BE2C (cell line): ENCODE data around the gene PITRM1.
"Not testable (repeated sequence)": the region's sequence is repeated elsewhere in the genome, so short reads cannot be mapped to it uniquely, and the experiment has no call there.

Experiments
- DNase-seq: peaks from one replicate; pipeline ENCODE4 v3.0.0-alpha.2; 2020
- H3K27me3 ChIP-seq: fragments of 250-450 bp; sonication (Bioruptor Pico); 2 replicates; pipeline ENCODE4 v1.5.1; 2020; ENCODE audit warnings: mild to moderate bottlenecking
- H3K36me3 ChIP-seq: fragments of 250-450 bp; sonication (Bioruptor Pico); 2 replicates; pipeline ENCODE4 v1.5.1; 2020; ENCODE audit warnings: mild to moderate bottlenecking
- H3K4me1 ChIP-seq: fragments of 250-450 bp; sonication (Bioruptor Pico); 2 replicates; pipeline ENCODE4 v1.5.1; 2020
- H3K4me3 ChIP-seq: 2 replicates; pipeline ENCODE4 v1.5.1; 2011; ENCODE audit warnings: low read depth, low read length
- H3K9me3 ChIP-seq: fragments of 250-450 bp; sonication (Bioruptor Pico); 2 replicates; pipeline ENCODE4 v1.5.1; 2020
- CTCF ChIP-seq: IDR thresholded peaks from 2 replicates; pipeline ENCODE4 v1.5.1; 2012; ENCODE audit warnings: mild to moderate bottlenecking, low read depth, low read length

PITRM1 gene

GRCh38 chr10:3107426-3107961 is 65.1 kb downstream of the PITRM1 start:
- no peaks in the 10 kb centered on the region for H3K36me3 ChIP-seq
- H3K4me1 ChIP-seq = no peaks in the 10 kb centered on the region
- no peaks in the 10 kb centered on the region for H3K9me3 ChIP-seq
- no peak for TF ChIP-seq CTCF
- H3K4me3 ChIP-seq = no peak overlapping the region
- DNase-seq = no peak
- H3K27me3 ChIP-seq = no peaks in the 10 kb centered on the region

- Histone ChIP-seq H3K4me1 (no peaks in the 10 kb centered on the region), H3K9me3 (no peaks in the 10 kb centered on the region), H3K4me3 (no peak overlapping the region), H3K36me3 (no peaks in the 10 kb centered on the region), H3K27me3 (no peaks in the 10 kb centered on the region)
- no peak for TF ChIP-seq CTCF
- DNase-seq = no peak
Measured at GRCh38 chr10:3106928-3107425, 65.6 kb downstream of the PITRM1 start.

- not testable (repeated sequence) for H3K4me1 ChIP-seq, H3K9me3 ChIP-seq, H3K4me3 ChIP-seq, H3K36me3 ChIP-seq, DNase-seq, H3K27me3 ChIP-seq
Measured at GRCh38 chr10:3106328-3106727, 66.3 kb downstream of the PITRM1 start.

- Histone ChIP-seq H3K27me3 (no peaks in the 10 kb centered on the region), H3K36me3 (no peaks in the 10 kb centered on the region)
- no peak for TF ChIP-seq CTCF
Measured at GRCh38 chr10:3105905-3106304, 66.7 kb downstream of the PITRM1 start.

GRCh38 chr10:3105166-3105565 is 67.4 kb downstream of the PITRM1 start:
- Histone ChIP-seq H3K36me3 (no peaks in the 10 kb centered on the region), H3K4me1 (no peaks in the 10 kb centered on the region), H3K27me3 (no peaks in the 10 kb centered on the region), H3K4me3 (no peak overlapping the region), H3K9me3 (no peaks in the 10 kb centered on the region)
- TF ChIP-seq CTCF = no peak
- no peak for DNase-seq

More at GRCh38 chr10:3105905-3106304, 66.7 kb downstream of the PITRM1 start:
- H3K9me3 ChIP-seq = no peaks in the 10 kb centered on the region
- no peak overlapping the region for H3K4me3 ChIP-seq
- no peaks in the 10 kb centered on the region for H3K4me1 ChIP-seq
- no peak for DNase-seq

- H3K27me3 ChIP-seq = no peaks in the 10 kb centered on the region
- no peaks in the 10 kb centered on the region for H3K36me3 ChIP-seq
- DNase-seq = no peak
- H3K4me1 ChIP-seq = no peaks in the 10 kb centered on the region
- no peak overlapping the region for H3K4me3 ChIP-seq
- TF ChIP-seq CTCF = no peak
- H3K9me3 ChIP-seq = no peaks in the 10 kb centered on the region
Measured at GRCh38 chr10:3104251-3104918, 68.2 kb downstream of the PITRM1 start.
